GM08714 (cell line): Measurements from ENCODE around the gene POLA1.

Experiments used
- H3K4me3 ChIP-seq: fragments of 200-500 bp; sonication (Bioruptor generic); 2 replicates; pipeline ENCODE4 v1.5.1; 2014; ENCODE audit warnings: mild to moderate bottlenecking, low read length, inconsistent platforms
- ZNF274 ChIP-seq: IDR thresholded peaks from 2 replicates; pipeline ENCODE4 v1.6.1; 2012; ENCODE audit warnings: mild to moderate bottlenecking, low read depth, low read length

Gene POLA1

DNA sequence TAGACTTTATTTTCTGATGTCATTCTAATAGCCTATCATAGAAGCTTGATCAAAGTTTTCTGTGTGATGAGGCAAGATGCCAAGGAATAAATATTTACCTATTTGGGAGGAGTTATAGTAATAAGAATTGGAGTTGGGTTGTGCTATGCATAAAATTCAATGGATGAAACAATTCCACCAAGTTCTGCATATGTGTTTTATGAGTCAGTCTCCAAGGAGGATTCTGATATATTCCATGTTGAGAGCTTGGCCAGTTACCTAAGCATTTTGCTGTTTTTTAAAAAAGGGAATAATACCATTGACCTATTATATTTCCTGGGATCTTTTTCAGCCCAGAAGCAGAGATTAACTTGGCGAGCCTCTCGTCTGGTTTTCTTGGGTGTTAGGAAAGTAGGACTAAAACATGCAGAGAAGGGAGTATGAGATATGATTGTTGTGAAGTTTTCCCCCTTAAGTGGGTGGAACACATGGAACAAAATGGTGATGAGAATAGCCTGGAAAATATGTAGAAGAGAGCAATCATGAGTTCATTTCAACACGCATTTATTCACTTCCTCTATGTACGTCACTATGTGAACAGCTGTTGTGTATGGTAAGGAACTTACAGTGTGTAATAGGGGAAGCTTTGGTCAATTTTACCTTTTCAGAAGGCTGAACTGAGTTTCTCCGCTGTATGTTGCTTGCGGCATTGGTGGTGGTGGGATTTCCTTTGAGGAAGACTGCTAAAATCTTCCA lies 39.2 kb downstream of the POLA1 start:
- no peak for TF ChIP-seq ZNF274
- no peak overlapping the region for H3K4me3 ChIP-seq

DNA sequence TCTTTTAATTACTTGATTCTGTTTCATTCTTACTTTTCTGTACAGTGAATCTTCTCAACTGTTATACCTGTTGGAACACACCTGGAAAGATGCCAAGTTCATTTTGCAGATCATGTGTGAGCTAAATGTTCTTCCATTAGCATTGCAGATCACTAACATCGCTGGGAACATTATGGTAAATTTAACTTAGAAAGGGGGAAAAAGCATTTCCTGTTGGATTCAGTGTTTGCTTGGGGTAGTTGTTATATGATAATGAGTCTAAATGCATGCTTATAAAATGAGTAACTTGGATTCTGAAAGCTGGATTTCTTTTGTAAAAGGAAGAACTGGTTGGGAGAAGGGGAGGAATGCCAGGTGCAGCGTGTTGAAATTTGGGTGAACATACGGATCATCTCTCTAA lies 47.6 kb downstream of the POLA1 start:
- no peak for TF ChIP-seq ZNF274
- H3K4me3 ChIP-seq = no peak overlapping the region

DNA sequence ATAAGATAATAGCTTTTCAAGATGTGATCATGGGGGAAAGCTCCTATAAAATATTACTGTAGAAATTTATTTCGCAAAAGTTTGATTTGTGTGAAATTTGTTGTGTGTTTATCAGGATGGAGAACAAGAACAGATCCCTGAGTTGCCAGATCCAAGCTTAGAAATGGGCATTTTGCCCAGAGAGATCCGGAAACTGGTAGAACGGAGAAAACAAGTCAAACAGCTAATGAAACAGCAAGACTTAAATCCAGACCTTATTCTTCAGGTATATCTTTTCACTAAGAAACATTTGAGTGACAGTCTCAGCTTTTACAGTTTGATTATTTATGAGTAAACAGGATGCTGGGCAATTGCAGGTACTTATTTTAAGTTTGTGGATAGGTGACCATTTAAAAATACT lies 54.5 kb downstream of the POLA1 start:
- no peak for TF ChIP-seq ZNF274
- H3K4me3 ChIP-seq = no peak overlapping the region

DNA sequence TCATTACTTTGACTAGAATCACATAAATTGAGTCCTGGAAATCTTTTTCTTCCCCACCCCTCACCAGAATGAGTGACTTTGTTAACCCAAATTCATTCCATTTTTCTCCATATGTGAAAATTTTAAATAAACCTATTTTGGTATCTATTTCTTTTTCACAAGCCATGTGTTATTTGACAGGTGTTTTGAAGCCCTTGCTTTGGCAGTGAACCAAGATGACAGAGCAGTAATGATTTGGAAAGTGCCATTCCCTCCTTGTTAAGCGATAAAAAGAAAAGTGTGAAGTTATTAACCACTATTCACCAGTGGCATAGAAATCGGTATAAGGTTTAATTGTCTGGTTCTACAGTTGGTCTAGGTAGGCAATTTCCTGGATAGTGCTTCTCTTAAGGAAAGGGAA lies 66.1 kb downstream of the POLA1 start:
- no peak overlapping the region for H3K4me3 ChIP-seq
- TF ChIP-seq ZNF274 = no peak

DNA sequence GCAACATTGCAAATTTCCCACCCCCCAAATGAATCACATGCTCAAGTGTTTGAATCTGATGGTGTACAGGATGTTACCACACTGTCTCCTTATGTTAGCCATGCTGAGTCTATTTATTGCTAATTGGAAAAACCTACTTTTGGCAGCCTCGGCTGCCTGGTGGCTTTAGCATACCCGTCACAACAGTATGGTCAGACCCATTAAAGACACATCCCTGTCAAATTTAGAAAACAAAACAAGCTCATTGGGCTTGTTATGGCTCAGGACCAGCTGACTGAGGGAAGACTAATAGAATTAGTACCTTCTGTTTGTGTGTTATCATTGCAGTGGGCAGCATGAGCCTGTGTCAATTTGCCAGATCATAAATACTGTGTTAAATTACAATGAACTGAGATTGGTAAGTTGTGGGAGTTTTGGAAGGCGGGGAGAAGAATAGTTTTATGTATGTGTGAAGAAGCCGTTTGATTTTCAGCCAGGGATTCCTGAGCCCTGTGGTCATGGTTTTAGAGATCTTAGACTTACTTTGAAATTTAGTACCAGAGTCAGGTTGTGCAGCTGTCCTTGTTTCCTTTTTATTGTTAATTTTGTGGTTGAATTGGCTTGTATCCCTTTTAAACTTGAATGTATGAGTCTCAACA lies 66.8 kb downstream of the POLA1 start:
- no peak overlapping the region for H3K4me3 ChIP-seq
- no peak for TF ChIP-seq ZNF274

DNA sequence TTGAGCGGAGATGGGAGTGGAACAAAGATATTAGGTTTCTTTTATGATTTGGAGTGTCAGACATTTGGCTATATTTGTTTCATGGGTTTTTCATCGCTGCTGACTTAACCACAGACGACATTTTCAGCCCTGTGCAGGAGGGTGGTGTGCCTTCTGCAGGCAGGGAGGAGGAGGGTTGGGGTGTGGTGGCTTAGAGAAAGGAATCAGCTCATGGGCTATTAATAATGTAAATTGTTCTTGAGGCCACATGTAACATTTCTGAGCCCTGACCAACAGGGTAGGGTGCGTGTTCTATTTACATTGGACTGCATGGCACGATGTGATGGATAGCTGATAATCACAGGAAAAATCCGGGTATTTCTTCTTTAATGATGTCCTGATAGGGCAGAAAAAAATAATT lies 67.6 kb downstream of the POLA1 start:
- H3K4me3 ChIP-seq = no peak overlapping the region
- no peak for TF ChIP-seq ZNF274

DNA sequence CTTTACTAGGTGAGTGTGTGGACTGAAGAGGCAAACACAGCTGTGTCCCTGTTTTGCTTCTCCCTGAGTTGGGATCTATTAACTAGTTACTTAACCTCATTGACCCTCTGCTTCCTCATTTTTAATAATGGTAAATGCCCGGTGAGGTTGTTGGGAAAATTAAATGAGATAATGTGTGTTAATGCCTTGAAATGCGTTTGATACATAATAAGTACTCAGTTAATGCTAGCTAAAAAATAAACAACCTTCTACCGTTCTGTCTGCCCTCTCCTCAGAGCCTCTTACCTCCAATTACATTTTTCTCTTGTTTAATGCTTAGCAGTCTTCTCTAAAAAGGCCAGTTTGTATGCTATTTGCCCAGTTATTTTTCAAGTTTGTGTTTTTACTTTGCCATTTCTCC lies 70.3 kb downstream of the POLA1 start:
- TF ChIP-seq ZNF274 = no peak
- no peak overlapping the region for H3K4me3 ChIP-seq

DNA sequence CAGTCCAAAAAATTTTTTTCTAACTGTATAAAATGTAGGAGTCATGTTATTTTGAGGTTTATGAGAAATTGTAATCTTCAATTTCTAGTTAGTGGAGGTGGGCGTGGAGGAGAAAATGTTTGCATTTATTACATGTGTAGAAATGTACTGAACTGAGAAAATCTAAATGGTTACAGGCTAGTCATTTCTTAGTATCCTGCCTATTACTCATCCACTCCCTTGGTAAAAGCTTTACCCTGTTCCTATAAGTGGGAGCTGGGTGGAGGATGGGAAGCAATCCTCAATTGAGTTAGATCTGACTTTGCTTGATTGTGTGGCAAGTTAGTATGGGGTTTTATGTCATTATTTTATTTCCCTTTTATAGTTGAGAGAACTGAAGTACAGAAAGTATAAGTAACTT lies 73.8 kb downstream of the POLA1 start:
- TF ChIP-seq ZNF274 = no peak
- no peak overlapping the region for H3K4me3 ChIP-seq

DNA sequence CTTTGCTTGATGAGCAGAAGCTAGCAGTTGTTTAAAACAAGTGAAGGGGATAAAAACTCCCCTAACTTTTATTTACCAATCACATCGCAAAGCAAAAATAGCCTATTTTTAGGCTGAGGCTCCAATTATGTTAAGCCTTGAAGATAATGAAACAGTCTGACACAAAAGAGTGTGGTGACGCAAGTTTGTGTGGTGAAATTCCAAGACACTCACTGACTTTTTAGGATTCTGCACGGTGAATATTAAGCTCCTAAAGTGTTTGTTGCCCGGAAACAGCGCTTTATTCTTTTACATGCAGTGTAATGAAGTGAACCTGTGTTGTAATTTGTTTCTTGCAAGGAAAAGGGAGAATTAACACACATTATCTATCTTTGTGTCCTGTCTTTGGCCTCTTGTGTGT lies 74.8 kb downstream of the POLA1 start:
- no peak for TF ChIP-seq ZNF274
- H3K4me3 ChIP-seq = no peak overlapping the region

DNA sequence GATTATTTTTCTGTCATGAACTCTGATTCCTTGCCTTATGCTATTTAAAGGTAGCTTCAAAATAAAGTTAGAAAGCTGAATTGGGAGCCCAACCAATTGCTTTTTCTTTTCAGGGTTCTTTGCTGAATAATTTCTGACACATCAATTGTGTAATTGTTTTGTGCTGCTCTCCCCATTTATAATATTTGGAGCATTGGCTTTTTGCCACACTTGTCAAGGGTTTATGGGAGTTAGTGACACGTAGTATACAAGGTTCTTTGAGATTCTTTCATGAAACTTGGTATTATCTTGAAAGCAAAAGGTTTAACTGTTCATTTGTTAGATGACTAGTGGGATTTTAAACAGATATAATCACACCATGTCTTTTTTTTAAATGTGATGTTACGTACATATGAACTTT lies 80.9 kb downstream of the POLA1 start:
- no peak overlapping the region for H3K4me3 ChIP-seq
- no peak for TF ChIP-seq ZNF274

DNA sequence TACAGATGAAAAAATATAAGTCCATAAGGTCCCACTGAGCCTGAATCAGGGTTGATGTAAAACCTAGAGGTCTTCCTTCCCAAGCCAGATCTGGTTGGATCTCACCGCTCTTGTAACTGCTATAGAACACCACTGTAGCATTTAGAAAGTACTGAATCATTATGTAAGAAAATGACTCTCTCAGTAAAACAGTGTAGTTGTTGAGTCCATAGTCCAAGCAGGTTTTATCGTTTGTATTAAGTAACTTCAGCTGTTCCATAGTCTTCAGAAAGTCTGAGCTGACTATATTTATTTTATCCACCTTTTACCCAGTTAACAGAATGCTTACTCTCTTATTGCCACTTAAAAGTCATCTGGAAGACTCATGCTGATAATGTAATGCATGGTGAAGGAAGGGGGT lies 82.2 kb downstream of the POLA1 start:
- H3K4me3 ChIP-seq = no peak overlapping the region
- TF ChIP-seq ZNF274 = no peak

DNA sequence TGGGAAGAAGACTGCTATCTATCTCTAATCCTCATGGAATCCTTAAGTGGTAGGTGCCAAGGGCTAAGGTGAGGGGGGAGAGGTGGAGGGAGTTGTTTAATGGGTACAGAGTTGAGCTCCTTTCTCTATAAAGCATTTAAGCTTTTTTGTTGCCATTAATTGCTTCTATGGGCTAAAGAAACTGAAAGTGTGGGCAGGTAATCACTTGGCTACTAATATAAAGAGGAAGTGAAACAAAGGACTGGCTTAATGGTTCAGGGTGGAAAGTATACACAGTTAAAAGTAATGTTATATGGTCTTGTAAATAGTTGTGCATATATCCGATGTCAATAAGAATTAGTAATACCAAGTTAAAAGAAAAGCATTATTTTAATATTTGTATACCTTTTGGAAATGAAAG lies 83.9 kb downstream of the POLA1 start:
- no peak for TF ChIP-seq ZNF274
- no peak overlapping the region for H3K4me3 ChIP-seq

DNA sequence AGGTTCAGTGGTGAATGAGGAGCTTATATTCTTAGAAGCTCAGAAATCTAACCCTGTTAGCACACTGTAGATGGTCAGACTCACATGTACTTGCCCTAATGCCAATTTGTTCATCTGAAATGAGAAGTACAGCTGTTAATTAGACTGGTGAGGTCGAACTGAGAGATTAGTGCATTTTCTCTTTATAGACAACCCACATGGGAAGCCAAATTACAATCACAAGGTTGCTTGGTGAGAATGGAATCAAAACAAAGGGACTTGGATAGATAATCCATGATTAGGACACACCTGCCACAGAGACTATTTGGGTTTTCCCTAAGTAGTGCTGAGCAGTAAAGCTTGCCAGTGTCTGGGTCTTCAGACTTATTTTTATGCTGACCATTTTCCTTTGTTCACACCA lies 88.3 kb downstream of the POLA1 start:
- TF ChIP-seq ZNF274 = no peak

DNA sequence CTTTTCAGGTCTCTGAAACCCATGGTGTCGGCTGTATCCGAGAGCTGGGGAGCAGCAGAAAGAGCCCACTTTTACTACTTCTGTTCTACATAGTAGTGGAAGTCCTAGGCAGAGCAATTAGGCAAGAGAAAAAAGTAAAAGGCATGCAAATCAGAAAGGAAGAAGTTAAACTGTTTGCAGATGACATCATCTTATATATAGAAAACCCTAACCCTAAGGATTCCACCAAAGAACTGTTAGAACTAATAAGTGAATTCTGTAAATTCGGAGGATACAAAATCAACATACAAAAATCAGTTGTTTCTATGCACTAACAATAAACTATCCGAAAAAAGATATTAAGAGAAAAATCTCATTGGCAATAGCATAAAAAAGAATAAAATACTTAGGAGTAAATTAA lies 95.3 kb downstream of the POLA1 start:
- TF ChIP-seq ZNF274 = no peak
- no peak overlapping the region for H3K4me3 ChIP-seq

More for the DNA sequence above, 88.3 kb downstream of the POLA1 start:
- H3K4me3 ChIP-seq = no peak overlapping the region

DNA sequence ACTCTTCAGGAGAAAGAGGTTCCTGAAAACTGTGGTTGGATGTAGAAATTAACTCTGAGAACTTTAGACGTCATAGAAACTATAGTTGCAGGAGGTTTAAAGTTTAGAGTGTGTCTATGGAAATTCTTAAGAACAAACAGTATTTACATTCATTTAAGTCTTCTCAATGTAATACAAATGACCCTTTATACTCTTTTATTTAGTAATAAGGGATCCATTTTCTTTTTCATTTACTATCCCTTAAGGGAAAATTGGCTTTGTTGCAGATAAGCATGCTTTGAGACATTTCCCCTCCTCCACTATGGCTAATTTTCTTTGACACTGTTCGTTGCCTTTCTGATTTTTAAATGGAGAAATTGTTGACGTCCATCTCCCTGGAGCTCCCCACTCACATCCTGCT lies 96.4 kb downstream of the POLA1 start:
- TF ChIP-seq ZNF274 = no peak
- no peak overlapping the region for H3K4me3 ChIP-seq

DNA sequence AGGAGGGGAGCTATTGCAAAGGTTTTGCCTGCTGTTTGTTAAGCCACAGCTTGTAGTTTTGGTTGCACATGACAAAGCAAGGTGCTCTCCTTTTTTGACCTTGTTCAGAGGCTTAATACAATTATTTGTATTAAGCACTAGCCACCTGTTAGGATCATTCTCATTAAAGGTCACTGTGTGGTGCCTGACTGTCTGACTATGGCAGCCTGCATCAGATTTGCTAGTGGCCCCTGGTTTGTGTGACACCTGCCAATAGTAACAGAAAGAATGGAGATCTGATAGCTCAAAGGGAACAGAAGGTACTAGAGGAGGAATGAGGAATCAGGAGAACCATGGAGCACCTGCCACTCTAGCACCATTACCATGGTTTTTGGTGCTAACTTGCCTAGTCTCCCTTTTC lies 102.5 kb downstream of the POLA1 start:
- no peak for TF ChIP-seq ZNF274
- H3K4me3 ChIP-seq = no peak overlapping the region

DNA sequence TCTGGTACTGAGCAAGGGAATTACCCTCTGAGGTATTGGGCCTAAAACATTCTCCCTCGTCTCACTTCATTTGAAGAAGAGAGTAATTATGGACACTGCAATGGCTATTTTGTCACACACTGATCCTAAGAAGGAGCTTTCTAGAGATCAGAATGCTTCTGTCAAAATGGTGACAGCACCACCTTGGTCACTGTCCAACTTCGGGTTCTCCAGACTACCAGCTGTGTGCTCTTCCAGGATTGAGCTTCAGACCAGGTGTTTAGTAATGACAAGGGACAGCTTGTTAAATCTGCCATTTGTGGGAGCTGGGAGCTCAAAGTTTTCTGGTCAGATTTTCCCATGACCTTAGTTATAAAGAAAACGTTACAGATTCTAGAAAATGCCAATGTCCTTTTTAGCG lies 105.4 kb downstream of the POLA1 start:
- no peak overlapping the region for H3K4me3 ChIP-seq
- no peak for TF ChIP-seq ZNF274
